HEK293 (cell line): ENCODE results near the gene TEAD4.

Experiments used
- CTCF ChIA-PET: fragments of 350-600 bp; formaldehyde crosslinking; extraction: SDS; loops from one replicate; lab custom pipeline; 2021; ENCODE audit warnings: antibody characterized with exemption; lab: Yijun Ruan, JAX
- POLR2A ChIA-PET: fragments of 300-600 bp; formaldehyde crosslinking; extraction: SDS; loops from one replicate; lab custom pipeline; 2020; ENCODE audit warnings: antibody characterized with exemption, inconsistent platforms; lab: Yijun Ruan, JAX
- H3K27ac ChIP-seq: fragments of 200-500 bp; sonication (Bioruptor generic); 2 replicates; pipeline ENCODE4 v1.5.1; 2014; ENCODE audit warnings: low read depth, low read length, control low read depth, inconsistent platforms; ENCODE audit errors: extremely low read depth
- H3K36me3 ChIP-seq, 2 experiments: fragments of 200-500 bp in 1 of 2; sonication (Bioruptor generic) in 1 of 2; 1 replicate in 1 of 2; 2 replicates in 1 of 2; pipeline ENCODE4 v1.5.1; 2014 to 2017; ENCODE audit warnings: inconsistent platforms in 2 of 2, low read length in 2 of 2; ENCODE audit not compliant: control insufficient read depth in 2 of 2, insufficient read depth in 1 of 2
- H3K4me1 ChIP-seq: fragments of 200-500 bp; sonication (Bioruptor generic); 2 replicates; pipeline ENCODE4 v1.5.1; 2014; ENCODE audit warnings: mild to moderate bottlenecking, low read length, inconsistent platforms; ENCODE audit not compliant: control insufficient read depth, insufficient read depth
- H3K4me3 ChIP-seq: 2 replicates; pipeline ENCODE4 v1.5.1; 2011; ENCODE audit warnings: low read depth, mild to moderate bottlenecking, control low read depth, low read length, moderate library complexity
- H3K9me3 ChIP-seq: fragments of 200-500 bp; sonication (Bioruptor generic); 2 replicates; pipeline ENCODE4 v1.5.1; 2014; ENCODE audit warnings: low read depth, low read length, inconsistent platforms; ENCODE audit not compliant: control insufficient read depth, insufficient read depth
- EGR2 ChIP-seq: fragments of 450-650 bp; formaldehyde crosslinking; IDR thresholded peaks from 2 replicates; pipeline ENCODE4 v1.5.1; 2016; ENCODE audit warnings: low read depth, missing biosample characterization, missing genetic modification characterization
- KLF8 ChIP-seq: fragments of 450-650 bp; formaldehyde crosslinking; IDR thresholded peaks from 2 replicates; pipeline ENCODE4 v1.5.1; 2016; ENCODE audit warnings: missing biosample characterization, missing genetic modification characterization
- MEIS1 ChIP-seq: sonication (generic); formaldehyde crosslinking; IDR thresholded peaks from 2 replicates; pipeline ENCODE4 v1.8.1; 2022; ENCODE audit warnings: missing genetic modification reagents, mild to moderate bottlenecking, borderline replicate concordance
- MYNN ChIP-seq: fragments of 450-650 bp; formaldehyde crosslinking; IDR thresholded peaks from 2 replicates; pipeline ENCODE4 v1.5.1; 2016; ENCODE audit warnings: missing biosample characterization, missing genetic modification characterization, borderline replicate concordance
- SCRT1 ChIP-seq: fragments of 450-650 bp; formaldehyde crosslinking; IDR thresholded peaks from 2 replicates; pipeline ENCODE4 v1.5.1; 2016; ENCODE audit warnings: missing biosample characterization, missing genetic modification characterization, borderline replicate concordance
- SCRT2 ChIP-seq: fragments of 450-650 bp; formaldehyde crosslinking; IDR thresholded peaks from 2 replicates; pipeline ENCODE4 v1.5.1; 2016; ENCODE audit warnings: missing biosample characterization, missing genetic modification characterization
- ZBTB17 ChIP-seq: fragments of 450-650 bp; formaldehyde crosslinking; IDR thresholded peaks from 2 replicates; pipeline ENCODE4 v1.5.1; 2016; ENCODE audit warnings: missing biosample characterization, missing genetic modification characterization
- ZNF24 ChIP-seq: fragments of 450-650 bp; formaldehyde crosslinking; IDR thresholded peaks from 2 replicates; pipeline ENCODE4 v1.5.1; 2016; ENCODE audit warnings: missing biosample characterization, missing genetic modification characterization
- ZNF366 ChIP-seq: fragments of 450-650 bp; formaldehyde crosslinking; conservative IDR thresholded peaks from 2 replicates; pipeline ENCODE4 v1.5.1; 2016; ENCODE audit warnings: missing biosample characterization, missing genetic modification characterization
- ZNF423 ChIP-seq: fragments of 450-650 bp; formaldehyde crosslinking; IDR thresholded peaks from 2 replicates; pipeline ENCODE4 v1.5.1; 2016; ENCODE audit warnings: missing biosample characterization, missing genetic modification characterization
- ZNF501 ChIP-seq: fragments of 450-650 bp; formaldehyde crosslinking; IDR thresholded peaks from 2 replicates; pipeline ENCODE4 v1.5.1; 2016; ENCODE audit warnings: missing biosample characterization, missing genetic modification characterization
- ZNF529 ChIP-seq: fragments of 450-650 bp; formaldehyde crosslinking; IDR thresholded peaks from 2 replicates; pipeline ENCODE4 v1.5.1; 2017; ENCODE audit warnings: missing genetic modification characterization, missing biosample characterization; ENCODE audit not compliant: insufficient replicate concordance
- ZNF561 ChIP-seq: fragments of 450-650 bp; IDR thresholded peaks from 2 replicates; pipeline ENCODE4 v1.5.1; 2018; ENCODE audit warnings: missing biosample characterization, missing genetic modification characterization, borderline replicate concordance
- TF ChIP-seq, protein P1 (sequence below): fragments of 450-650 bp; formaldehyde crosslinking; IDR thresholded peaks from 2 replicates; pipeline ENCODE4 v1.5.1; 2016; ENCODE audit warnings: missing biosample characterization, missing genetic modification characterization
- TF ChIP-seq, protein P2 (sequence below): fragments of 450-650 bp; formaldehyde crosslinking; conservative IDR thresholded peaks from 2 replicates; pipeline ENCODE4 v1.5.1; 2016; ENCODE audit warnings: low read depth, missing biosample characterization, missing genetic modification characterization
- TF ChIP-seq, protein P3 (sequence below): fragments of 450-650 bp; formaldehyde crosslinking; IDR thresholded peaks from 2 replicates; pipeline ENCODE4 v1.5.1; 2017; ENCODE audit warnings: missing biosample characterization, missing genetic modification characterization

The TEAD4 gene

DNA sequence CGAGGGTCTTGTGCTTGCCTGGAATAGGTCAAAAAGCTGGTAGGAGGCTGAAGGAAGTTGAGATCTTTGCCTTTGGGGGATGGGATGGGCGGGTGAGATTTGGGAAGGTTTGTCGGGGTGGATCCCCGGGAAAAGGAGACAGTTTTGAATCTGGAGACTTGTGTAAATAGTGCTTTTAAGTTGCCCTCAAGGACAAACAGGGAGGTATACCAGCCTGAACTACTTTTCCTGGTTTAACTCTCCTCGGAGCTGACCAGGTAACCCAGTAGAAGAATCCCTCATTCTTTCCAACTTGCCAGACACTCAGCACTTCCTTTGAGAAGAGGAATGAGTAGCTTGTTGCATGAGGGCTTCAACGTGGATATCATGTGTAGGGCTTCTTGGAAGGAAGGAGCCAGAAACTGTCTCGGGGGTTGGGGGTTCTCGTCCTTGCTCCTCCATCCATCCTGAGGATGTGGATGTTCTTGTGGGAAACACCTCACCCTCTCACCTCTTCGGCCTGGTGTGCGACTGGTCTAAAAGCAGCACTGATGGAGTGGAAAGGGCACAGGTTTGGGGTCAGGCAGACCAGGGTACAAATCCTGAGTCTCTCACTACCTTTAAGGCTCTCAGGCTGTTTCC, 1.9 kb downstream of the TEAD4 start:
- H3K27ac ChIP-seq = no peak overlapping the region
- CTCF ChIA-PET = interaction anchor here (0.8 to 1.4 kb wide), 2 partner anchors 18 to 74 kb away, joined by 4 read pairs; no protein-coding TSS in a partner anchor
- H3K9me3 ChIP-seq = no peaks in the 10 kb centered on the region
- POLR2A ChIA-PET = interaction anchor here (0.9 to 1.0 kb wide), 2 partner anchors 10 to 11 kb away, joined by 3 to 4 read pairs; no protein-coding TSS in a partner anchor
- peak overlapping the region; percentile 58 for H3K4me3 ChIP-seq
- H3K4me1 ChIP-seq = peaks cover 7% of the 10 kb centered on the region; the same call in 1 of the 2 replicates
- no peaks in the 10 kb centered on the region; a peak in 1 of 3 replicates for H3K36me3 ChIP-seq
- peak; percentile 81 for TF ChIP-seq SCRT2 (tag by site-specific recombination)
- TF ChIP-seq ZNF24 (tag by site-specific recombination) = no peak
- peak; percentile 10; the same call in 1 of the 2 replicates for TF ChIP-seq SCRT1 (tag by site-specific recombination)

DNA sequence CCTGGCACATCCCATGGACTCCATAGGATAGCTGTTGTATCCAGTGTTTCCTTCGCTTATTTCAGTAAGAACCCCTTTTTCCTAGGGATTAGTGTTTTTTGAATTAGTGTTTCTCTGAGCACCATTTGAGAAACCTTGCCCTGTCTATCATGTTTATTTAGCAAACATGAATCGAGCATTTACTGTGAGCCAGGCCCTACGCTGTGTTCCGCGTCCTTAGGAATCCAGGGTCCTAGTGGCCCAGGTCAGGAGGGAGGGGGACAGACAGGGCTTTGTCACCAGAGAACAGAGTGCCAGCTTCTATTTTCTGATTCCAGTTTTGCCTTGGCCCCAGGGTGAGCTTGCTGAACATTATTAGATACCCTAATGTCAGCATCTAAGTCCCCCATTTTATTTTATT, 2.5 kb downstream of the TEAD4 start:
- CTCF ChIA-PET = interaction anchor here (0.6 to 1.4 kb wide), 3 partner anchors 18 to 927 kb away, joined by 4 read pairs; no protein-coding TSS in a partner anchor
- Histone ChIP-seq H3K4me1 (peaks cover 7% of the 10 kb centered on the region; the same call in 1 of the 2 replicates), H3K4me3 (no peak overlapping the region), H3K27ac (no peak overlapping the region), H3K9me3 (no peaks in the 10 kb centered on the region), H3K36me3 (no peaks in the 10 kb centered on the region; a peak in 1 of 3 replicates)
- TF ChIP-seq KLF8 (no peak), EGR2 (tag by site-specific recombination) (no peak), ZNF423 (tag by site-specific recombination) (no peak)
- POLR2A ChIA-PET = interaction anchor here (0.9 to 1.0 kb wide), 2 partner anchors 9 to 12 kb away, joined by 3 to 4 read pairs; no protein-coding TSS in a partner anchor

DNA sequence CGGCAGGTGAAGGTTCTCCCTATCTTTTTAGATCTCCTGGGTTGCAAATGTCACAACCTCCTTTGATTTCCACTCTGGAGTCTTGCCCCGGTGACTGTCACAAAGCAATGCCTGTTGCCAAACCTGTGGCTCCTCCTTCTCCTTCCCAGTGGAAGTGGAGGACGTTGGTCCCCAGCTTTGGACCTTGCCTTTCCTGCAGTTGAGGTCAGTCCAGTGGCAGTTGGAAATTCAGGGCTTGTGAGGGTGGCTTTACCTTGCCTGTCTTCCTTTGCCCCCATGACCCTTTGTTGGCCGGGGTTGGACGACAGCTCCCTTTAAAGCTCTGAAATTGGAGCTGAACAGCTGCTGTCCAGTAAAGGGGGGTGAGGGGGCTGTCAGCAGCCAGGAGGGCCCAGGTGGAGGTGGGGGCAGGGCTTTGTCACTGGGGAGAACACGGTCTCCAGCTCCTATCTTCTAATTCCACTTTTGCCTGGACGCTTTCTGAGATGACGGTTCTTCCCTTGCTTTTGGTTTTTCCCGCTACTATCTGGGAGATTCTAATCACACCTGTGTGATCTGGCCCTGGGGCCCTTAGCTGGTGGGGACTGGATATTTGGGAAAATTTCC, 4.1 kb downstream of the TEAD4 start:
- Histone ChIP-seq H3K4me3 (no peak overlapping the region), H3K9me3 (no peaks in the 10 kb centered on the region), H3K4me1 (peaks cover 7% of the 10 kb centered on the region; the same call in 1 of the 2 replicates), H3K27ac (no peak overlapping the region), H3K36me3 (no peaks in the 10 kb centered on the region; a peak in 1 of 3 replicates)
- TF ChIP-seq ZNF529 (tag by site-specific recombination) (no peak), SCRT1 (tag by site-specific recombination) (peak; percentile 71; the same call in 1 of the 2 replicates), MYNN (tag by site-specific recombination) (no peak), ZBTB17 (no peak), SCRT2 (tag by site-specific recombination) (peak; percentile 89), ZNF561 (tag by site-specific recombination) (no peak), ZNF501 (tag by site-specific recombination) (no peak), MEIS1 (CRISPR knock-in tag) (no peak), ZNF366 (tag by site-specific recombination) (no peak)
- TF ChIP-seq, protein P1, sequence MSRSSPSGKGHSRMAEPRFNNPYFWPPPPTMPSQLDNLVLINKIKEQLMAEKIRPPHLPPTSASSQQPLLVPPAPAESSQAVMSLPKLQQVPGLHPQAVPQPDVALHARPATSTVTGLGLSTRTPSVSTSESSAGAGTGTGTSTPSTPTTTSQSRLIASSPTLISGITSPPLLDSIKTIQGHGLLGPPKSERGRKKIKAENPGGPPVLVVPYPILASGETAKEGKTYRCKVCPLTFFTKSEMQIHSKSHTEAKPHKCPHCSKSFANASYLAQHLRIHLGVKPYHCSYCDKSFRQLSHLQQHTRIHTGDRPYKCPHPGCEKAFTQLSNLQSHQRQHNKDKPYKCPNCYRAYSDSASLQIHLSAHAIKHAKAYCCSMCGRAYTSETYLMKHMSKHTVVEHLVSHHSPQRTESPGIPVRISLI (tag by site-specific recombination) = no peak
- TF ChIP-seq, protein P2, sequence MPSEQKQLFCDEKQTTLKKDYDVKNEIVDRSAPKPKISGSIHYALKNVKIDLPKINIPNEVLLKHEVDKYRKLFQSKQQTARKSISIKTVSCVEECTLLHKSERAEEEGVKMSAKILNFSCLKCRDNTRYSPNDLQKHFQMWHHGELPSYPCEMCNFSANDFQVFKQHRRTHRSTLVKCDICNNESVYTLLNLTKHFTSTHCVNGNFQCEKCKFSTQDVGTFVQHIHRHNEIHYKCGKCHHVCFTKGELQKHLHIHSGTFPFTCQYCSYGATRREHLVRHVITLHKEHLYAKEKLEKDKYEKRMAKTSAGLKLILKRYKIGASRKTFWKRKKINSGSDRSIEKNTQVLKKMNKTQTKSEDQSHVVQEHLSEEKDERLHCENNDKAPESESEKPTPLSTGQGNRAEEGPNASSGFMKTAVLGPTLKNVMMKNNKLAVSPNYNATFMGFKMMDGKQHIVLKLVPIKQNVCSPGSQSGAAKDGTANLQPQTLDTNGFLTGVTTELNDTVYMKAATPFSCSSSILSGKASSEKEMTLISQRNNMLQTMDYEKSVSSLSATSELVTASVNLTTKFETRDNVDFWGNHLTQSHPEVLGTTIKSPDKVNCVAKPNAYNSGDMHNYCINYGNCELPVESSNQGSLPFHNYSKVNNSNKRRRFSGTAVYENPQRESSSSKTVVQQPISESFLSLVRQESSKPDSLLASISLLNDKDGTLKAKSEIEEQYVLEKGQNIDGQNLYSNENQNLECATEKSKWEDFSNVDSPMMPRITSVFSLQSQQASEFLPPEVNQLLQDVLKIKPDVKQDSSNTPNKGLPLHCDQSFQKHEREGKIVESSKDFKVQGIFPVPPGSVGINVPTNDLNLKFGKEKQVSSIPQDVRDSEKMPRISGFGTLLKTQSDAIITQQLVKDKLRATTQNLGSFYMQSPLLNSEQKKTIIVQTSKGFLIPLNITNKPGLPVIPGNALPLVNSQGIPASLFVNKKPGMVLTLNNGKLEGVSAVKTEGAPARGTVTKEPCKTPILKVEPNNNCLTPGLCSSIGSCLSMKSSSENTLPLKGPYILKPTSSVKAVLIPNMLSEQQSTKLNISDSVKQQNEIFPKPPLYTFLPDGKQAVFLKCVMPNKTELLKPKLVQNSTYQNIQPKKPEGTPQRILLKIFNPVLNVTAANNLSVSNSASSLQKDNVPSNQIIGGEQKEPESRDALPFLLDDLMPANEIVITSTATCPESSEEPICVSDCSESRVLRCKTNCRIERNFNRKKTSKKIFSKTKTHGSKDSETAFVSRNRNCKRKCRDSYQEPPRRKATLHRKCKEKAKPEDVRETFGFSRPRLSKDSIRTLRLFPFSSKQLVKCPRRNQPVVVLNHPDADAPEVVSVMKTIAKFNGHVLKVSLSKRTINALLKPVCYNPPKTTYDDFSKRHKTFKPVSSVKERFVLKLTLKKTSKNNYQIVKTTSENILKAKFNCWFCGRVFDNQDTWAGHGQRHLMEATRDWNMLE (tag by site-specific recombination) = no peak
- TF ChIP-seq, protein P3, sequence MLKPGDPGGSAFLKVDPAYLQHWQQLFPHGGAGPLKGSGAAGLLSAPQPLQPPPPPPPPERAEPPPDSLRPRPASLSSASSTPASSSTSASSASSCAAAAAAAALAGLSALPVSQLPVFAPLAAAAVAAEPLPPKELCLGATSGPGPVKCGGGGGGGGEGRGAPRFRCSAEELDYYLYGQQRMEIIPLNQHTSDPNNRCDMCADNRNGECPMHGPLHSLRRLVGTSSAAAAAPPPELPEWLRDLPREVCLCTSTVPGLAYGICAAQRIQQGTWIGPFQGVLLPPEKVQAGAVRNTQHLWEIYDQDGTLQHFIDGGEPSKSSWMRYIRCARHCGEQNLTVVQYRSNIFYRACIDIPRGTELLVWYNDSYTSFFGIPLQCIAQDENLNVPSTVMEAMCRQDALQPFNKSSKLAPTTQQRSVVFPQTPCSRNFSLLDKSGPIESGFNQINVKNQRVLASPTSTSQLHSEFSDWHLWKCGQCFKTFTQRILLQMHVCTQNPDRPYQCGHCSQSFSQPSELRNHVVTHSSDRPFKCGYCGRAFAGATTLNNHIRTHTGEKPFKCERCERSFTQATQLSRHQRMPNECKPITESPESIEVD (tag by site-specific recombination) = no peak
- CTCF ChIA-PET = interaction anchor here (0.9 kb wide), 1 partner anchor 159 kb away, joined by 3 read pairs; no protein-coding TSS in a partner anchor
- POLR2A ChIA-PET = interaction anchor here (1.8 kb wide), 1 partner anchor 13 kb away, joined by 5 read pairs; no protein-coding TSS in a partner anchor
